Hepatocyte (in vitro differentiated cells): Measurements from ENCODE around the gene FLYWCH1.

Experiments
- EZH2 ChIP-seq: fragments of 200-600 bp; sonication (generic); IDR thresholded peaks from 2 replicates; pipeline ENCODE4 v1.6.1; 2016; ENCODE audit warnings: antibody characterized with exemption, mild to moderate bottlenecking, borderline replicate concordance
- TF ChIP-seq, protein P1 (sequence below): fragments of 200-600 bp; sonication (generic); IDR thresholded peaks from 2 replicates; pipeline ENCODE4 v1.5.1; 2016; ENCODE audit warnings: antibody characterized with exemption, mild to moderate bottlenecking; ENCODE audit not compliant: poor library complexity

DNA sequence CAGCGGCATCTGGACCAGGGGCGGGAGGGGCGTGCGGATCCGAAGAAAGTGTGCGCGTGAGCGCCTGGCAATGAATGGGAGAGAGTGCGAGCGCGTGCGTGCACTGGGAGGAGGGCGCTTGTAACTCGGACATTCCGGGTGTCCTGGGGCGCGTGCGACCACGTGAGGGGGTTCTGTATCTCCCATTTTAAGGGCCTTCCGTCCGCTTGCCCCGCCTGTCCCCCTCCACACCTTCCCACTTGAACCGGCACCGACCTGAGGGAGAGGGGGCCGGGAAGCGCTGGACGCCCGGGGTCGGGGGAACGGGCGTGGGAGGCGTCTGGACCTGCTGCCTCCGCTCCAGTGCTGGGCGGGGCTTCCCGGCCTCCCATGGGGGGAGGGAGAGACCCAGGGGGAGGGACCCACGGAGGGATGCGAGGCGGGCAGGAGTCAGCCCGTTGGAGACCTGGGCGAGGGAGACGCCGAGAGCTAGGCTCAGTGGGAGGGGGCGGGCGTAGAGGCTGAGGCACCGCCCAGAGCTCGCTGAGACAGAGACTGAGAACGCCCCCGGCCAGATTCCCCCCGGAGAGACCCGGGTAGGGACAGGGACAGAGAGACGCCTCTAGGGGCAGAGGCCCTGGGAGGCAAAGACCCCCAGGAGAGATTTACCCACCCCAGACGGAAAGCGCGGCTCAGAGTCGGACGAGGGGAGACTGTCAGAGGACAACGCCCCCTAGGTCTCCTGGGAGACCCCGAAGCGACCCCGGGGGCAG lies 52.2 kb downstream of the FLYWCH1 start, which contains the start of gene KREMEN2:
- TF ChIP-seq, protein P1, sequence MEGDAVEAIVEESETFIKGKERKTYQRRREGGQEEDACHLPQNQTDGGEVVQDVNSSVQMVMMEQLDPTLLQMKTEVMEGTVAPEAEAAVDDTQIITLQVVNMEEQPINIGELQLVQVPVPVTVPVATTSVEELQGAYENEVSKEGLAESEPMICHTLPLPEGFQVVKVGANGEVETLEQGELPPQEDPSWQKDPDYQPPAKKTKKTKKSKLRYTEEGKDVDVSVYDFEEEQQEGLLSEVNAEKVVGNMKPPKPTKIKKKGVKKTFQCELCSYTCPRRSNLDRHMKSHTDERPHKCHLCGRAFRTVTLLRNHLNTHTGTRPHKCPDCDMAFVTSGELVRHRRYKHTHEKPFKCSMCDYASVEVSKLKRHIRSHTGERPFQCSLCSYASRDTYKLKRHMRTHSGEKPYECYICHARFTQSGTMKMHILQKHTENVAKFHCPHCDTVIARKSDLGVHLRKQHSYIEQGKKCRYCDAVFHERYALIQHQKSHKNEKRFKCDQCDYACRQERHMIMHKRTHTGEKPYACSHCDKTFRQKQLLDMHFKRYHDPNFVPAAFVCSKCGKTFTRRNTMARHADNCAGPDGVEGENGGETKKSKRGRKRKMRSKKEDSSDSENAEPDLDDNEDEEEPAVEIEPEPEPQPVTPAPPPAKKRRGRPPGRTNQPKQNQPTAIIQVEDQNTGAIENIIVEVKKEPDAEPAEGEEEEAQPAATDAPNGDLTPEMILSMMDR: no peak
- TF ChIP-seq EZH2: no peak
